Thoracic aorta (tissue), 2 donors: Measurements from ENCODE around the gene SPPL2B. TPM values are rescaled to one million over a fixed set of nuclear protein-coding genes. Genes with fewer than 3 reads are reported as not detected.
A peak's percentile ranks its signal among the peaks of the same experiment; 100 is the strongest.

Source experiments
- ATAC-seq: fragments of 150-250 bp; one replicate; pipeline ENCODE4 v1.8.0; 2017; ENCODE audit warnings: low read depth; ENCODE audit not compliant: insufficient number of reproducible peaks, low FRiP score
- DNase-seq: peaks from one replicate; pipeline ENCODE4 v3.0.0-alpha.2; 2020; ENCODE audit warnings: low spot score
- H3K27ac ChIP-seq, 2 donors: fragments of 200-600 bp; sonication (generic); 1 replicate in 1 of 2; 2 replicates in 1 of 2; pipeline ENCODE4 v1.5.1; 2016; ENCODE audit warnings: mild to moderate bottlenecking in 2 of 2, moderate library complexity in 2 of 2
- H3K27me3 ChIP-seq: fragments of 200-600 bp; sonication (generic); replicated peaks from 2 replicates; pipeline ENCODE4 v1.6.0; 2016; ENCODE audit warnings: mild to moderate bottlenecking; ENCODE audit not compliant: insufficient read depth
- H3K36me3 ChIP-seq: fragments of 200-600 bp; sonication (generic); one replicate; pipeline ENCODE4 v1.5.1; 2016
- H3K4me1 ChIP-seq, 2 donors: fragments of 200-600 bp; sonication (generic); 1 replicate in 1 of 2; 2 replicates in 1 of 2; pipeline versions ENCODE4 v1.5.1 to v1.6.0; 2016; ENCODE audit warnings: low read depth in 2 of 2, mild to moderate bottlenecking in 1 of 2; ENCODE audit not compliant: control insufficient read depth in 1 of 2
- H3K4me3 ChIP-seq: fragments of 200-600 bp; sonication (generic); 2 replicates; pipeline ENCODE4 v1.5.1; 2016; ENCODE audit warnings: mild to moderate bottlenecking
- H3K9me3 ChIP-seq: fragments of 200-600 bp; sonication (generic); 2 replicates; pipeline ENCODE4 v1.5.1; 2016
- total RNA-seq, 2 donors: library from RNA; depleted of rRNA; stranded (reverse); fragments of >200 nt; gene quantifications; one replicate each; pipeline versions ENCODE4 v1.1.0 to v1.2.3, GENCODE V29; 2016
- TF ChIP-seq, protein P1 (sequence below): fragments of 200-600 bp; sonication (generic); IDR thresholded peaks from one replicate; pipeline ENCODE4 v1.5.1; 2019; ENCODE audit warnings: antibody characterized with exemption

The SPPL2B gene
- total RNA-seq, 2 donors from 2014 or later, result 55.8 to 60.0 TPM

DNA sequence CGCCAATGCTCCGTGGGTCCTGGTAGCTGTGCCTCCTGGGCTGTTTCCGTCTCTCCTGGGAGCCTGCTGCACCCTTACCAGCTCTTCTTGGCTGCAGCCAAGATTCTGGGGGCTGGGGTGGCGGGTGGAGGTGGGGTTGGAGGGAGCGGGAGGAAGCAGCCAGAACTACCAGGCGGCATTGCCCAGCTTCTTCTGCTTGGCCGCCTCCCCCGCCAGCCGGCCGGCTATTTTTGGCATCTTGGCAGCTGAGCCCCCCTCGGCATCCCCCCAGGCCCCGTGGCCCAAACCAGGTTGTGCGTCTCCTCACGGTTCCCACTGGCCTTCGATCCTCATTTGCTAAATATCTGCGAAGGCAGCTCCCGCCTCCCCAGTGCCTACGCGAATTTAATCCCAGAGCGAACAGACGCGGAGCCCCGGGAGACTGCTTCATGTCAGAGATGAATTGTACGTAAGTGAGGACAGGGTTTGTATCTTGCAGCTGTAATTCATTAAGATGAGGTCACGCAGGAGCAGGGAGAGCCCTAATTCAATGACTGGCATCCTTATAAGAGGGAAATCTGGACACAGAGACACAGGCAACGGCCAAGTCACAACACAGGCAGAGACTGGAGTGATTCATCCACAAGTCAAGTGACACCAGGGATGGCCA lies 33.7 kb upstream of the SPPL2B start:
- Histone ChIP-seq H3K4me1 (peaks cover 21 to 40% of the 10 kb centered on the region in 2 donors), H3K9me3 (no peaks in the 10 kb centered on the region), H3K4me3 (peak overlapping the region; percentile 53), H3K27me3 (no peaks in the 10 kb centered on the region), H3K36me3 (no peaks in the 10 kb centered on the region), H3K27ac (peak overlapping the region; percentile 31 to 69)
- no peak for DNase-seq
- TF ChIP-seq, protein P1, sequence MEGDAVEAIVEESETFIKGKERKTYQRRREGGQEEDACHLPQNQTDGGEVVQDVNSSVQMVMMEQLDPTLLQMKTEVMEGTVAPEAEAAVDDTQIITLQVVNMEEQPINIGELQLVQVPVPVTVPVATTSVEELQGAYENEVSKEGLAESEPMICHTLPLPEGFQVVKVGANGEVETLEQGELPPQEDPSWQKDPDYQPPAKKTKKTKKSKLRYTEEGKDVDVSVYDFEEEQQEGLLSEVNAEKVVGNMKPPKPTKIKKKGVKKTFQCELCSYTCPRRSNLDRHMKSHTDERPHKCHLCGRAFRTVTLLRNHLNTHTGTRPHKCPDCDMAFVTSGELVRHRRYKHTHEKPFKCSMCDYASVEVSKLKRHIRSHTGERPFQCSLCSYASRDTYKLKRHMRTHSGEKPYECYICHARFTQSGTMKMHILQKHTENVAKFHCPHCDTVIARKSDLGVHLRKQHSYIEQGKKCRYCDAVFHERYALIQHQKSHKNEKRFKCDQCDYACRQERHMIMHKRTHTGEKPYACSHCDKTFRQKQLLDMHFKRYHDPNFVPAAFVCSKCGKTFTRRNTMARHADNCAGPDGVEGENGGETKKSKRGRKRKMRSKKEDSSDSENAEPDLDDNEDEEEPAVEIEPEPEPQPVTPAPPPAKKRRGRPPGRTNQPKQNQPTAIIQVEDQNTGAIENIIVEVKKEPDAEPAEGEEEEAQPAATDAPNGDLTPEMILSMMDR, result no peak
- ATAC-seq, result peak; percentile 31

DNA sequence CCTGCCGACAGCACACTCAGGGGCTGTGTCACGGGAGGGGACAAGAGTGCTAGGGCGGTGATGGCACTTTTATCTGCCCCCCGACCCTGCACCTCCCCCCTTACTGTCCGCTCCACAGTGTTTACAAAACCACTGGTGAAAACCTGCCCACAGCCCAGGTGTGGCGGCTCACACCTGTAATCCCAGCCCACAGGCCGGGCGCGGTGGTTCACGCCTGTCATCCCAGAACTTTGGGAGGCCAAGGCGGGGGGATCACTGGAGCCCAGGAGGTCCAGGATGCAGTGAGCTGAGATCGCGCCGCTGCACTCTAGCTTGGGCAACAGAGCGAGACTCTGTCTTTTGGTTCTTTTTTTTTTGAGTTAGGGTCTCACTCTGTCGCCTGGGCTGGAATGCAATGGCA lies 32.3 kb upstream of the SPPL2B start:
- TF ChIP-seq, protein P1, result no peak
- H3K36me3 ChIP-seq, result no peaks in the 10 kb centered on the region
- H3K4me1 ChIP-seq, result peaks cover 8 to 27% of the 10 kb centered on the region in 2 donors
- H3K27me3 ChIP-seq, result no peaks in the 10 kb centered on the region
- H3K27ac ChIP-seq, result no peak overlapping the region
- no peak overlapping the region for H3K4me3 ChIP-seq
- no peak for DNase-seq
- ATAC-seq, result no peak
- no peaks in the 10 kb centered on the region for H3K9me3 ChIP-seq

DNA sequence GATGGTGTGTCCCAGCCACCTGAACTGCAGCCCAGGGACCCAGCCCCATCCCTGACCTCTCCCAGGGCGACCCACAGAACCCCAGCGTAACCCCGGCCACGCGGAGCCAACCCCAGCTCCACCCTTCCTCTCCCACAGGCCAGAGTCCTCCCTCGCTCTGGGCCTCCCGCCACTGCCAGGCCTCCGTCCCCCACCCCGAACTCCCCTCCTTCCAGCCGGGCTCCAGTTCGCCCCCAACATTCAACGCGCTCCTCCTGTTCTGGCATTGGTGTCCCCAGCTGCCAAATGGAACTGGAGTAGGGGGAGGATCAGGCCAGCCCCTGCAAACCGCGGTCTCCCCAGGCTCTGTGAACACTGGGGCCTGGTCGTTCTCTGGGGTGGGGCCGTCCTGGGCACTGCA lies 28.0 kb upstream of the SPPL2B start:
- ATAC-seq (no peak), DNase-seq (no peak)
- Histone ChIP-seq H3K36me3 (no peaks in the 10 kb centered on the region), H3K27ac (no peak overlapping the region), H3K9me3 (no peaks in the 10 kb centered on the region), H3K4me3 (no peak overlapping the region), H3K27me3 (no peaks in the 10 kb centered on the region), H3K4me1 (peaks cover 0 to 8% of the 10 kb centered on the region in 2 donors)
- TF ChIP-seq, protein P1, result no peak

DNA sequence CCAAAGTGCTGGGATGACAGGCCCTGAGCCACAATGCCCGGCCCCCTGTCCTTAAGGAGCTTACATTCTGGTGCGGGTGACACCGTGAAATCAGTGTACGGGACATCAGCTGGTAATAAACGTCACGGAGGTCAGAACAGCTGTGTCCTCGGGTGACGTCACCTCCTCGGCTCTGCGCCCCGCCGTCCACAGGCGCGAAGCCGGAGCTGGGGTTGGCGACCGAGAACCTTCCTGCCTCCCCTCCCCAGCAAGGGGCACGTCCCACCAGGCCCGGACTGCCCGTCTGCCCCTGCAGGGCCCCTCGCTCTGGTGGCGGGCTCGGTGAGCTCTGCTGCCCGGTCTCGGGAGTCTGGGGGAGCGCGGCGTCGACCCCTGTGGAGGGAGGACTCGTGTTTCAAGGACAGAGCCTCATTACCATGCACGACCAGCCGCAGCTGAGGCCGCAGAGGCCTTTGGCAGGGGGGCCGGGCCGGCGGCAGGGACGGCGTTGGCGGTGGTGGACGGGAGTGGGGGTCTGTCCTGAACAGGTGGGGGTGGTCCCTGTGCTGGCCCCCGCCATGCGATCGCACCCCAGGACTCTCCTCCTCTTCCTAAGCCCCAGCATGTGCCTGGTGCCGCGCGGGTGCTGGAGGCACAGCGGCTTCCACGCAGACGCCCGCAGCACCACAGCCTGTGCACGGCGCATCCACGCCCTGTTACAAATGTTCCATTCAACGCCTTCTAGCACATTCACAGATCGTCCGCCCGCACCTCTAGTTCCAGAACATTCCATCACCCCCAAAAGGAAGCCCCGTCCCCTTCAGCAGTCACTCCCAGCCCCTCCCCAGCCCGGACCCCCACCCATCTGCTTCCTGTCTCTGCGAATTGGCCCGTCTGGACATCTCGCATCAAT lies 25.9 kb upstream of the SPPL2B start:
- H3K4me3 ChIP-seq, result no peak overlapping the region
- no peaks in the 10 kb centered on the region for H3K36me3 ChIP-seq
- ATAC-seq, result no peak
- TF ChIP-seq, protein P1, result no peak
- no peak for DNase-seq
- peaks cover 5% of the 10 kb centered on the region for H3K27me3 ChIP-seq
- no peak overlapping the region for H3K27ac ChIP-seq
- peaks cover 0 to 9% of the 10 kb centered on the region in 2 donors for H3K4me1 ChIP-seq
- H3K9me3 ChIP-seq, result no peaks in the 10 kb centered on the region

DNA sequence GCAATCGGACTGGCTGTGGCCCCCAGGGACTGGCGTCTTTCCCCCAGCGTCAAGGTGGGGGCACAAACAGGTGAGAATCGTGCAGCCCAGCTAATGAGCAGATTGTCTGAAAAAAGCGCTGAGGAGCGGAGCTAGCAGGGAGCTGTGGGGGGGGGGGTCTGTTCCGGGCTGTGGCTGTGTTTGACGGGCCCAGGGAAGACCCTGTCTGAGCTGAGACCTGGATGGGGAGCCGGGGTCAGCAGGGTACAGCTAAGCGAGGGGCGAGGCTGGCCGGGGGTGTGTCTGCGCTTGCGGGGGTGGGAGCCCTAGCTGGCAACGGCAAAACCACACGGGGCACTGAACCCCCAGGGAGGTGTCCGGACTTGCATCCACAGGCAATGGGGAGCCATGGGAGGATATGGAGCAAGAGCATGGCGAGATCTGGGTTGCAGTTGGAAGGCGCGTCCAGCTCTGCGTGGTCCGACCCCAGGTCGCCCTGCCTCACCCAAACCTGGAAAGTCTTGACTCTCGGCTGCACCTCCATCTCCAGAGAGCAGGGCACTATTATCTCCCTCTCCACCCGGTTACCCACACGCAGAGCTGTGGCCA lies 25.2 kb upstream of the SPPL2B start:
- Histone ChIP-seq H3K4me3 (no peak overlapping the region), H3K9me3 (no peaks in the 10 kb centered on the region), H3K4me1 (peaks cover 0 to 14% of the 10 kb centered on the region in 2 donors), H3K27me3 (peaks cover 7% of the 10 kb centered on the region), H3K27ac (no peak overlapping the region), H3K36me3 (no peaks in the 10 kb centered on the region)
- TF ChIP-seq, protein P1, result no peak
- no peak for DNase-seq
- ATAC-seq, result no peak
